Esophagus squamous epithelium (tissue), 5 donors: ENCODE measurements around the gene DOCK11. TPM values are rescaled to one million over a fixed set of nuclear protein-coding genes. Genes with fewer than 3 reads are reported as not detected.

Experiments used
- DNase-seq: peaks from one replicate; lab custom pipeline; 2025; lab: John Stamatoyannopoulos, UW
- H3K27ac ChIP-seq, 4 donors: fragments of 200-600 bp; sonication (generic); one replicate each; pipeline ENCODE4 v1.5.1; 2016 to 2019; ENCODE audit warnings: mild to moderate bottlenecking in 1 of 4
- H3K27me3 ChIP-seq, 4 donors: fragments of 200-600 bp; sonication (generic); 1 replicate in 3 of 4; 2 replicates in 1 of 4; pipeline versions ENCODE4 v1.5.1 to v1.6.0; 2017 to 2021; ENCODE audit warnings: antibody characterized with exemption in 1 of 4
- H3K36me3 ChIP-seq, 3 donors: fragments of 200-600 bp; sonication (generic); one replicate each; pipeline ENCODE4 v1.5.1; 2016 to 2019
- H3K4me1 ChIP-seq, 3 donors: fragments of 200-600 bp; sonication (generic); one replicate each; pipeline ENCODE4 v1.5.1; 2017 to 2019
- H3K4me3 ChIP-seq, 4 donors: fragments of 200-600 bp; sonication (generic); 1 replicate in 3 of 4; 2 replicates in 1 of 4; pipeline ENCODE4 v1.5.1; 2016 to 2019; ENCODE audit warnings: mild to moderate bottlenecking in 2 of 4, moderate library complexity in 1 of 4
- H3K9me3 ChIP-seq, 3 donors: fragments of 200-600 bp; sonication (generic); one replicate each; pipeline ENCODE4 v1.5.1; 2016 to 2019
- CTCF ChIP-seq, 6 experiments: fragments of 450-650 bp in 4 of 6; fragments of 200-600 bp in 2 of 6; sonication (generic) in 2 of 6; IDR thresholded peaks; one replicate each; pipeline ENCODE4 v1.5.1; 2016 to 2019; ENCODE audit warnings: antibody characterized with exemption in 6 of 6, mild to moderate bottlenecking in 4 of 6, moderate library complexity in 4 of 6
- POLR2A ChIP-seq, 4 donors: fragments of 450-650 bp; IDR thresholded peaks; one replicate each; pipeline ENCODE4 v1.6.1; 2017; ENCODE audit warnings: antibody characterized with exemption in 4 of 4, mild to moderate bottlenecking in 4 of 4, moderate library complexity in 3 of 4
- WGBS, 2 donors: methylation state at CpG; one replicate each; pipeline ENCODE4 v1.1.5; 2018; 5-methylcytosine and 5-hydroxymethylcytosine counted together
- intact Hi-C: fragments of 100-400 bp; cut with DNase I; formaldehyde crosslinking; loops from one replicate; pipeline ENCODE4 v1.15.0; 2022
- total RNA-seq, 4 donors: library from RNA; depleted of rRNA; stranded (reverse); fragments of >200 nt; gene quantifications; one replicate each; pipeline ENCODE4 v1.1.0, GENCODE V29; 2016
- donor health status: DM: yes; HTN: yes; CAD: no.

The DOCK11 gene
- total RNA-seq, 4 donors from 2014 or later: 1.1 to 16.4 (median 11.0) TPM

GRCh38 chrX:118603981-118604380 lies 108.4 kb downstream of the DOCK11 start:
- H3K36me3 ChIP-seq: peaks cover 0 to 8% (median 0%) of the 10 kb centered on the region in 3 donors
- TF ChIP-seq CTCF (IDR thresholded peaks at IDR 0.05) (peak; percentile 44 to 73 (median 68)), POLR2A (IDR thresholded peaks at IDR 0.05) (no peak)
- DNase-seq: no peak
- no peaks in the 10 kb centered on the region for H3K9me3 ChIP-seq
- peak overlapping the region in 1 of 4 donors; percentile 2 for H3K27ac ChIP-seq
- intact Hi-C loops: no loop called here
- 20 to 27% methylated on average over 7 of the region's 7 CpGs for WGBS, 2 donors
- H3K4me3 ChIP-seq: no peak overlapping the region
- H3K4me1 ChIP-seq: peaks cover 0 to 4% (median 0%) of the 10 kb centered on the region in 3 donors
- no peaks in the 10 kb centered on the region for H3K27me3 ChIP-seq

GRCh38 chrX:118612290-118612689 lies 116.7 kb downstream of the DOCK11 start:
- DNase-seq: no peak
- H3K36me3 ChIP-seq: peaks cover 0 to 40% (median 0%) of the 10 kb centered on the region in 3 donors
- H3K27ac ChIP-seq: no peak overlapping the region
- no peaks in the 10 kb centered on the region for H3K27me3 ChIP-seq
- no peak overlapping the region for H3K4me3 ChIP-seq
- no peaks in the 10 kb centered on the region for H3K4me1 ChIP-seq
- 66 to 86% methylated on average over 2 of the region's 2 CpGs for WGBS, 2 donors
- H3K9me3 ChIP-seq: no peaks in the 10 kb centered on the region
- intact Hi-C loops: no loop called here
- no peak for TF ChIP-seq CTCF (IDR thresholded peaks at IDR 0.05)
- TF ChIP-seq POLR2A (IDR thresholded peaks at IDR 0.05): no peak

- Histone ChIP-seq H3K36me3 (peaks cover 0 to 31% (median 0%) of the 10 kb centered on the region in 3 donors), H3K4me3 (no peak overlapping the region), H3K9me3 (no peaks in the 10 kb centered on the region), H3K27ac (no peak overlapping the region), H3K27me3 (no peaks in the 10 kb centered on the region), H3K4me1 (no peaks in the 10 kb centered on the region)
- no peak for TF ChIP-seq CTCF (IDR thresholded peaks at IDR 0.05)
- no peak for TF ChIP-seq POLR2A (IDR thresholded peaks at IDR 0.05)
- 65 to 100% methylated on average over 1 of the region's 1 CpG for WGBS, 2 donors
- intact Hi-C loops: no loop called here
- DNase-seq: no peak
Measured at GRCh38 chrX:118614150-118614549, 118.5 kb downstream of the DOCK11 start.

- Histone ChIP-seq H3K27me3 (no peaks in the 10 kb centered on the region), H3K4me3 (no peak overlapping the region), H3K9me3 (no peaks in the 10 kb centered on the region), H3K36me3 (peaks cover 0 to 22% (median 0%) of the 10 kb centered on the region in 3 donors), H3K4me1 (no peaks in the 10 kb centered on the region), H3K27ac (no peak overlapping the region)
- TF ChIP-seq CTCF (IDR thresholded peaks at IDR 0.05) (no peak), POLR2A (IDR thresholded peaks at IDR 0.05) (no peak)
- intact Hi-C loops: no loop called here
- DNase-seq: no peak
- 79 to 95% methylated on average over 3 of the region's 3 CpGs for WGBS, 2 donors
Measured at GRCh38 chrX:118615141-118615540, 119.5 kb downstream of the DOCK11 start.

GRCh38 chrX:118621081-118621759 lies 125.6 kb downstream of the DOCK11 start:
- 70 to 88% methylated on average over 7 to 8 of the region's 8 CpGs for WGBS, 2 donors

More at GRCh38 chrX:118621081-118621759, 125.6 kb downstream of the DOCK11 start:
- intact Hi-C loops: no loop called here
- no peak for DNase-seq
- Histone ChIP-seq H3K27ac (no peak overlapping the region), H3K9me3 (no peaks in the 10 kb centered on the region), H3K27me3 (no peaks in the 10 kb centered on the region), H3K4me3 (no peak overlapping the region), H3K36me3 (no peaks in the 10 kb centered on the region), H3K4me1 (no peaks in the 10 kb centered on the region)
- TF ChIP-seq CTCF (IDR thresholded peaks at IDR 0.05): no peak
- no peak for TF ChIP-seq POLR2A (IDR thresholded peaks at IDR 0.05)
